Measurements from ENCODE around the gene CCL25. TPM values are rescaled to one million over a fixed set of nuclear protein-coding genes. Genes with fewer than 3 reads are reported as not detected.
A peak's percentile ranks its signal among the peaks of the same experiment; 100 is the strongest.
"Not testable (repeated sequence)": the region's sequence is repeated elsewhere in the genome, so short reads cannot be mapped to it uniquely, and the experiment has no call there.

CCL25 gene
- total and polyA plus RNA-seq, 8 donors = 5.1 TPM; not detected in 7

DNA sequence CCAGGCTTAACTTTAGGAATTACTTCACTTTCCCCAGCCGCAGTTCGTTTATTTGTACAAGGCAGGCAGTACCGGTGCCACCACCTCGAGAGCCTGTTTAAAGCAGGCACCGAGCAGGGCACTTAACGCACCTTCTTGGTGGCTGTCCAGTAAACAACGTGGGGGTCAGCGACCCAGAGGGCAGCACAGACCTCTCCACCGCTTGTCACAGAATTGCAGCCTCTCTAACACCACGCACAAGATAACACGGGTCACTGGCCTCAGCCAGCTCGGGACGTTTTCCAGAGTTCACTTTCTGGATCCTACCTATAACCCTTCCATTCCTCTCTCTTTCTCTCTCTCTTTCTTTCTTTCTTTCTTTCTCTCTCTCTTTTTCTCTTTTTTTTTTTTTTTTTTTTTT, 30.3 kb upstream of the CCL25 start:
- intact Hi-C loops (cut with DNase I; ENCODE audit: low total_unique reads) = no loop called here
- Histone ChIP-seq H3K4me1 (no peaks in the 10 kb centered on the region), H3K9me3 (no peaks in the 10 kb centered on the region), H3K27me3 (no peaks in the 10 kb centered on the region), H3K4me3 (no peak overlapping the region), H3K27ac (no peak overlapping the region), H3K36me3 (no peaks in the 10 kb centered on the region)
- 42 to 70% (median 54%) methylated on average over 13 of the region's 13 CpGs for WGBS, 5 donors
- TF ChIP-seq, protein P1, sequence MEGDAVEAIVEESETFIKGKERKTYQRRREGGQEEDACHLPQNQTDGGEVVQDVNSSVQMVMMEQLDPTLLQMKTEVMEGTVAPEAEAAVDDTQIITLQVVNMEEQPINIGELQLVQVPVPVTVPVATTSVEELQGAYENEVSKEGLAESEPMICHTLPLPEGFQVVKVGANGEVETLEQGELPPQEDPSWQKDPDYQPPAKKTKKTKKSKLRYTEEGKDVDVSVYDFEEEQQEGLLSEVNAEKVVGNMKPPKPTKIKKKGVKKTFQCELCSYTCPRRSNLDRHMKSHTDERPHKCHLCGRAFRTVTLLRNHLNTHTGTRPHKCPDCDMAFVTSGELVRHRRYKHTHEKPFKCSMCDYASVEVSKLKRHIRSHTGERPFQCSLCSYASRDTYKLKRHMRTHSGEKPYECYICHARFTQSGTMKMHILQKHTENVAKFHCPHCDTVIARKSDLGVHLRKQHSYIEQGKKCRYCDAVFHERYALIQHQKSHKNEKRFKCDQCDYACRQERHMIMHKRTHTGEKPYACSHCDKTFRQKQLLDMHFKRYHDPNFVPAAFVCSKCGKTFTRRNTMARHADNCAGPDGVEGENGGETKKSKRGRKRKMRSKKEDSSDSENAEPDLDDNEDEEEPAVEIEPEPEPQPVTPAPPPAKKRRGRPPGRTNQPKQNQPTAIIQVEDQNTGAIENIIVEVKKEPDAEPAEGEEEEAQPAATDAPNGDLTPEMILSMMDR (IDR thresholded peaks at IDR 0.05) = no peak
- peak in 1 of 2 donors; percentile 29 for DNase-seq

DNA sequence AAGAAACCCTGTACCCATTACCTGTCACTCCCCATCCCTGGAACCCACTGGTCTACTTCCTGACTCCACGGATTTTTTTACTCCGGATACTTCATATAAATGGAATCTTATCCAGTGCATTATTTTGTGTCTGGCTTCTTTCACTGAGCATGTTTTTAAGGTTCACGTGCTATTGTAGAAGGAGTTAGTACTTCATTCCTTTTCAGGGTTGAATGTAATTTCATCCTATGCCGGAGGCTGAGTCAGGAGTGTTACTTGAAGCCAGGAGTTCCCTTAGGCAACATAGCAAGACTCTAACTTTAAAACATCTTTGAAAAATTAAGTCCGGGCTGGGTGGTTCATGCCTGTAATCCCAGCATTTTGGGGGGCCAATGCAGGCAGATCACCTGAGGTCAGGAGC, 29.2 kb upstream of the CCL25 start:
- WGBS, 5 donors = 84 to 93% (median 88%) methylated on average over 5 of the region's 5 CpGs
- no peak for TF ChIP-seq POLR2AphosphoS5 (IDR thresholded peaks at IDR 0.05)
- no peak for TF ChIP-seq EP300 (IDR thresholded peaks at IDR 0.05)
- no peak for TF ChIP-seq POLR2A (IDR thresholded peaks at IDR 0.05)
- TF ChIP-seq, protein P1 (IDR thresholded peaks at IDR 0.05) = no peak
- no peaks in the 10 kb centered on the region for H3K4me1 ChIP-seq
- no peaks in the 10 kb centered on the region for H3K36me3 ChIP-seq
- H3K4me3 ChIP-seq = no peak overlapping the region
- intact Hi-C loops (cut with DNase I; ENCODE audit: low total_unique reads) = no loop called here
- no peak for DNase-seq
- H3K9me3 ChIP-seq = no peaks in the 10 kb centered on the region
- no peak overlapping the region for H3K27ac ChIP-seq
- no peaks in the 10 kb centered on the region for H3K27me3 ChIP-seq

DNA sequence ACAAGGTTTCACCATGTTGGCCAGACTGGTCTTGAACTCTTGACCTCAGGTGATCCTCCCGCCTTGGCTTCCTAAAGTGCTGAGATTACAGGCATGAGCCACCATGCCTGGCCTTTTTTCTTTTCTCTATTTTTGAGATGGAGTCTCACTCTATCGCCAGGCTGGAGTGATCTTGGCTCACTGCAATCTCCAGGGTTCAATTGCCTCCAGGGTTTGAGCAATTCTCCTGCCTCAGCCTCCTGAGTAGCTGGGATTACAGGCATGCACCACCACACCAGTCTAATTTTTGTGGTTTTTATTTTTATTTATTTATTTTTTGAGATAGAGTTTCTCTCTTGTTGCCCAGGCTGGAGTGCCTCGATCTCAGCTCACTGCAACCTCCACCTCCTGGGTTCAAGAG, 28.3 kb upstream of the CCL25 start:
- H3K36me3 ChIP-seq; H3K9me3 ChIP-seq; H3K27ac ChIP-seq; H3K4me1 ChIP-seq; H3K4me3 ChIP-seq; intact Hi-C loops (cut with DNase I; ENCODE audit: low total_unique reads); H3K27me3 ChIP-seq; DNase-seq: not testable (repeated sequence)
- whole genome bisulfite sequencing, 5 donors = 90 to 99% (median 98%) methylated on average over 3 of the region's 3 CpGs

DNA sequence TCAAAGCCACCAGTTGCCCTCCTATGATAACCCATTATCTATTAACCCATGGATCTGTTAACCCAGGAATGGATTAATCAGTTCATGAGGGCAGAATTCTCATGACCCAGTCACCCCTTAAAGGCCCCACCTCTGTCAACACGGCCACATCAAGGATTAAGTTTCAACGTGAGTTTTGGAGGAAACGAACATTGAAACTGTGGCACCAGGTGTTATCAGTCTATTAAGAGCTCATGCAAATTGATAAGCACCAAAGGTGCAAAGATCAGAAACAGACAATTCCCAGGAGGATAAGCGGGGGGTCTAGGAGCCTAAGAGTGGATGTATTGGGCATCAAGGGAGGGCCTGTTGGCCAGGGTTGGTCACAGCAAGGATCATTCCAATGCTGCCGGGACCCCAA, 27.2 kb upstream of the CCL25 start:
- Histone ChIP-seq H3K9me3 (no peaks in the 10 kb centered on the region), H3K27ac (no peak overlapping the region), H3K27me3 (peaks cover 0 to 12% (median 0%) of the 10 kb centered on the region in 3 donors), H3K4me1 (no peaks in the 10 kb centered on the region), H3K36me3 (no peaks in the 10 kb centered on the region), H3K4me3 (no peak overlapping the region)
- 55 to 68% (median 60%) methylated on average over 5 of the region's 5 CpGs for WGBS, 5 donors
- DNase-seq = no peak
- TF ChIP-seq POLR2AphosphoS5 (IDR thresholded peaks at IDR 0.05) (no peak), EP300 (IDR thresholded peaks at IDR 0.05) (no peak), POLR2A (IDR thresholded peaks at IDR 0.05) (no peak)
- TF ChIP-seq, protein P1 (IDR thresholded peaks at IDR 0.05) = no peak
- intact Hi-C loops (cut with DNase I; ENCODE audit: low total_unique reads) = no loop called here

DNA sequence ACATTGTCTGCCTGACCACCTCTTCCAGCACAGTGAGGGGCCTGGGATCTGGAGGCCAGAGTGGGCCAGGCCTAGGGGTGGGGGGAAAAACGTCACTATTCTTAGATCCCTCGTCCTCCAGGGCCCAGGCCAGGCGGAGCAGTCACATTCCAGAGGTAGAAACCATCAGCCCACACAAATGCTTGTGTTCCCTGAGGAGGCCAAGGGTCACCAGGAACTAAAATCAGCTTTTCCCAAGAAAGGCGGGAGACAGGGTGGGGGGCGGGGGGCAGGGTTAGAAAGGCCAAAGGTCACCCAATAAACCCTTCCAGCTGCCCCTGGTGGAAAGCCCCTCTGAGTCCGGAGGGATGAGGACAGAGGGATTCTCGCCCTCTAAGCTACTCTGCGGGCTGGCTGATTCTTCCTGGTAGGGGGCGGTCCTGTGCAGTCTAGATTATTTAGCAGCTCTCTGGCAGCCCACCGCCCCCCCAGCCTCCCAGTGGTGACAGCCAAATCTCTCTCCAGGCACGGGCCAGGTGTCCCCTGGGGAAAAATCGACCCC, 23.5 kb upstream of the CCL25 start:
- no peaks in the 10 kb centered on the region for H3K9me3 ChIP-seq
- no peak overlapping the region for H3K4me3 ChIP-seq
- H3K27me3 ChIP-seq = peaks cover 0 to 12% (median 0%) of the 10 kb centered on the region in 3 donors
- no peaks in the 10 kb centered on the region for H3K4me1 ChIP-seq
- no peaks in the 10 kb centered on the region for H3K36me3 ChIP-seq
- TF ChIP-seq POLR2A (IDR thresholded peaks at IDR 0.05) (no peak), POLR2AphosphoS5 (IDR thresholded peaks at IDR 0.05) (no peak), EP300 (IDR thresholded peaks at IDR 0.05) (no peak)
- TF ChIP-seq, protein P1 (IDR thresholded peaks at IDR 0.05) = no peak
- H3K27ac ChIP-seq = no peak overlapping the region
- DNase-seq = peak in 1 of 2 donors; percentile 77
- intact Hi-C loops (cut with DNase I; ENCODE audit: low total_unique reads) = no loop called here
- WGBS, 5 donors = 28 to 44% (median 38%) methylated on average over 9 to 12 of the region's 12 CpGs

All from stomach (tissue), 9 donors.